ENCODE data around the gene GRM7. TPM values are rescaled to one million over a fixed set of nuclear protein-coding genes. Genes with fewer than 3 reads are reported as not detected.
A peak's percentile ranks its signal among the peaks of the same experiment; 100 is the strongest.

The GRM7 gene
- total and polyA plus RNA-seq, 10 donors: 0.02 to 0.20 (median 0.14) TPM; not detected in 7

GRCh38 chr3:7204848-7205156 lies 343.9 kb downstream of the GRM7 start:
- intact Hi-C loops (cut with DNase I; ENCODE audit: low total_unique reads): no loop called here
- Histone ChIP-seq H3K27ac (no peak overlapping the region), H3K36me3 (no peaks in the 10 kb centered on the region), H3K4me3 (no peak overlapping the region), H3K4me1 (peaks cover 0 to 15% (median 2%) of the 10 kb centered on the region in 6 donors), H3K27me3 (replicated peaks in 1 of 7) (no peaks in the 10 kb centered on the region), H3K9me3 (peaks cover 0 to 7% (median 0%) of the 10 kb centered on the region in 8 donors)
- no peak for TF ChIP-seq CTCF (IDR thresholded peaks at IDR 0.05 in 8 of 11, conservative IDR thresholded peaks at IDR 0.05 in 3 of 11)
- no peak for TF ChIP-seq POLR2A (IDR thresholded peaks at IDR 0.05)
- no peak for TF ChIP-seq POLR2AphosphoS5 (IDR thresholded peaks at IDR 0.05)
- DNase-seq: no peak
- 60 to 80% (median 70%) methylated on average over 2 of the region's 2 CpGs for WGBS, 5 donors

- H3K36me3 ChIP-seq: no peaks in the 10 kb centered on the region
- WGBS, 5 donors: 51 to 71% (median 59%) methylated on average over 4 of the region's 4 CpGs
- H3K27me3 ChIP-seq (replicated peaks in 1 of 7): no peaks in the 10 kb centered on the region
- no peak for DNase-seq
- TF ChIP-seq CTCF (IDR thresholded peaks at IDR 0.05 in 8 of 11, conservative IDR thresholded peaks at IDR 0.05 in 3 of 11): no peak
- TF ChIP-seq POLR2AphosphoS5 (IDR thresholded peaks at IDR 0.05): no peak
- no peak for TF ChIP-seq POLR2A (IDR thresholded peaks at IDR 0.05)
- peak overlapping the region in 2 of 8 donors; percentile 4 to 16 for H3K27ac ChIP-seq
- peaks cover 0 to 15% (median 2%) of the 10 kb centered on the region in 6 donors for H3K4me1 ChIP-seq
- H3K9me3 ChIP-seq: no peaks in the 10 kb centered on the region
- intact Hi-C loops (cut with DNase I; ENCODE audit: low total_unique reads): no loop called here
- peak overlapping the region in 4 of 8 donors; percentile 10 to 58 (median 25) for H3K4me3 ChIP-seq
Observed at GRCh38 chr3:7205535-7205934, 344.6 kb downstream of the GRM7 start.

- WGBS, 5 donors: 28 to 43% (median 30%) methylated on average over 4 of the region's 4 CpGs
- no peaks in the 10 kb centered on the region for H3K36me3 ChIP-seq
- H3K9me3 ChIP-seq: no peaks in the 10 kb centered on the region
- H3K4me3 ChIP-seq: peak overlapping the region in 5 of 8 donors; percentile 1 to 58 (median 15)
- intact Hi-C loops (cut with DNase I; ENCODE audit: low total_unique reads): no loop called here
- no peak for DNase-seq
- H3K27ac ChIP-seq: peak overlapping the region in 2 of 8 donors; percentile 4 to 16
- no peaks in the 10 kb centered on the region for H3K27me3 ChIP-seq (replicated peaks in 1 of 7)
- H3K4me1 ChIP-seq: peaks cover 0 to 15% (median 2%) of the 10 kb centered on the region in 6 donors
- TF ChIP-seq POLR2A (IDR thresholded peaks at IDR 0.05): no peak
- TF ChIP-seq CTCF (IDR thresholded peaks at IDR 0.05 in 8 of 11, conservative IDR thresholded peaks at IDR 0.05 in 3 of 11): no peak
- TF ChIP-seq POLR2AphosphoS5 (IDR thresholded peaks at IDR 0.05): no peak
Observed at GRCh38 chr3:7205962-7206361, 345.0 kb downstream of the GRM7 start.

- Histone ChIP-seq H3K4me1 (peaks cover 0 to 15% (median 2%) of the 10 kb centered on the region in 6 donors), H3K4me3 (no peak overlapping the region), H3K9me3 (no peaks in the 10 kb centered on the region), H3K36me3 (no peaks in the 10 kb centered on the region), H3K27me3 (replicated peaks in 1 of 7) (no peaks in the 10 kb centered on the region), H3K27ac (no peak overlapping the region)
- intact Hi-C loops (cut with DNase I; ENCODE audit: low total_unique reads): no loop called here
- WGBS, 5 donors: 82 to 92% (median 85%) methylated on average over 5 of the region's 5 CpGs
- DNase-seq: no peak
- TF ChIP-seq CTCF (IDR thresholded peaks at IDR 0.05 in 8 of 11, conservative IDR thresholded peaks at IDR 0.05 in 3 of 11) (no peak), POLR2A (IDR thresholded peaks at IDR 0.05) (no peak), POLR2AphosphoS5 (IDR thresholded peaks at IDR 0.05) (no peak)
Observed at GRCh38 chr3:7207125-7207524, 346.2 kb downstream of the GRM7 start.
